Aorta (tissue), 5 donors: Measurements from ENCODE around the gene USP17L25. TPM values are rescaled to one million over a fixed set of nuclear protein-coding genes. Genes with fewer than 3 reads are reported as not detected.
"Not testable (repeated sequence)": the region's sequence is repeated elsewhere in the genome, so short reads cannot be mapped to it uniquely, and the experiment has no call there.

Experiments
- ATAC-seq: fragments of 200-7000 bp; cut with Tn5 transposase; one replicate; pipeline ENCODE4 v1.9.1; 2022; ENCODE audit warnings: moderate library complexity; ENCODE audit not compliant: low FRiP score
- DNase-seq, 2 donors: peaks; one replicate each; pipeline ENCODE4 v3.0.0-alpha.2; 2020
- H3K27ac ChIP-seq, 2 donors: one replicate each; pipeline ENCODE4 v1.5.1; 2013; ENCODE audit warnings: low read length in 2 of 2, mild to moderate bottlenecking in 2 of 2, moderate library complexity in 2 of 2, control low read depth in 1 of 2, inconsistent platforms in 1 of 2, low read depth in 1 of 2
- H3K27me3 ChIP-seq, 2 donors: one replicate each; pipeline ENCODE4 v1.6.1; 2013; ENCODE audit warnings: control low read depth in 1 of 2, low read length in 1 of 2, mild to moderate bottlenecking in 1 of 2, moderate library complexity in 1 of 2; ENCODE audit not compliant: insufficient read depth in 2 of 2, control insufficient read depth in 1 of 2
- H3K36me3 ChIP-seq, 2 donors: one replicate each; pipeline ENCODE4 v1.6.1; 2013; ENCODE audit warnings: control low read depth in 1 of 2, low read length in 1 of 2, mild to moderate bottlenecking in 1 of 2; ENCODE audit not compliant: insufficient read depth in 2 of 2, control insufficient read depth in 1 of 2
- H3K4me1 ChIP-seq, 2 donors: one replicate each; pipeline ENCODE4 v1.6.1; 2013; ENCODE audit warnings: low read length in 2 of 2, control low read depth in 1 of 2, mild to moderate bottlenecking in 1 of 2, moderate library complexity in 1 of 2; ENCODE audit not compliant: insufficient read depth in 2 of 2, control insufficient read depth in 1 of 2
- H3K4me3 ChIP-seq, 2 donors: one replicate each; pipeline ENCODE4 v1.5.1; 2013; ENCODE audit warnings: low read length in 2 of 2, control low read depth in 1 of 2, mild to moderate bottlenecking in 1 of 2
- H3K9me3 ChIP-seq: one replicate; pipeline ENCODE4 v1.6.1; 2013; ENCODE audit warnings: mild to moderate bottlenecking, low read length; ENCODE audit not compliant: control insufficient read depth
- WGBS, 2 donors: extraction: QIAGEN DNeasy Blood & Tissue Kit; methylation state at CpG; one replicate each; pipeline ENCODE4 v1.1.7; 2013; 5-methylcytosine and 5-hydroxymethylcytosine counted together
- intact Hi-C, 2 donors: fragments of 100-400 bp; cut with DNase I; formaldehyde crosslinking; loops; one replicate each; pipeline versions ENCODE4 v1.14.2 to v1.15.0; 2022
- long read RNA-seq, 2 donors: library from polyadenylated mRNA; unstranded; transcript quantifications; one replicate each; pipeline ENCODE4 v2.0.0, GENCODE V29; 2020 to 2021
- polyA plus RNA-seq, 2 donors: library from polyadenylated mRNA; stranded (reverse); fragments of 200-250 nt; gene quantifications; one replicate each; pipeline ENCODE4 v1.2.3, GENCODE V29; 2013
- total RNA-seq, 2 donors: library from RNA; stranded (reverse); fragmentation: NEBNext Ultra II Directional; extraction: Animal tissue kit (Norgen Biotek cat#: 25700); gene quantifications; one replicate each; pipeline ENCODE4 v1.2.1, GENCODE V29; 2021
- donor health status: healthy with polysubstance abuse.
- donor health status: Bipolar disorder and iron deficiency.
- donor health status: DM: no; HTN: no; CAD: no.
- donor health status: DM: no; HTN: no; CAD: no.
- donor health status: DM: yes; HTN: yes; CAD: no.

The USP17L25 gene
- not detected for total RNA-seq
- not detected for polyA plus RNA-seq
- long read RNA-seq, donor 1, result 0 reads
- long read RNA-seq, donor 2, result 0 reads

GRCh38 chr4:9329611-9330010 lies at the start of gene USP17L25:
Gene USP17L25 (plus strand): TSS chr4:9329911. CDS start chr4:9329911, 0 bp downstream.
- H3K36me3 ChIP-seq, H3K27ac ChIP-seq, ATAC-seq, H3K9me3 ChIP-seq, H3K27me3 ChIP-seq, DNase-seq, H3K4me1 ChIP-seq, intact Hi-C loops, H3K4me3 ChIP-seq: not testable (repeated sequence)
- no CpG with 5 or more reads among the region's 15 CpGs for WGBS, 2 donors

GRCh38 chr4:9324191-9324590 lies 5.5 kb upstream of the USP17L25 start:
- not testable (repeated sequence) for DNase-seq, H3K4me1 ChIP-seq, H3K4me3 ChIP-seq

GRCh38 chr4:9324865-9325264 lies 4.8 kb upstream of the USP17L25 start, which contains the start of gene USP17L24:
Gene USP17L24 (plus strand): TSS chr4:9325165. CDS start chr4:9325165, 0 bp downstream.
- WGBS, 2 donors, result no CpG with 5 or more reads among the region's 15 CpGs
- H3K4me3 ChIP-seq, H3K9me3 ChIP-seq, intact Hi-C loops, H3K27me3 ChIP-seq, DNase-seq, ATAC-seq, H3K36me3 ChIP-seq, H3K4me1 ChIP-seq, H3K27ac ChIP-seq: not testable (repeated sequence)

More at GRCh38 chr4:9324191-9324590, 5.5 kb upstream of the USP17L25 start:
- H3K27me3 ChIP-seq, H3K9me3 ChIP-seq, H3K36me3 ChIP-seq, intact Hi-C loops, ATAC-seq, H3K27ac ChIP-seq: not testable (repeated sequence)
- WGBS, 2 donors, result 83 to 93% methylated on average over 1 of the region's 13 CpGs

DNA sequence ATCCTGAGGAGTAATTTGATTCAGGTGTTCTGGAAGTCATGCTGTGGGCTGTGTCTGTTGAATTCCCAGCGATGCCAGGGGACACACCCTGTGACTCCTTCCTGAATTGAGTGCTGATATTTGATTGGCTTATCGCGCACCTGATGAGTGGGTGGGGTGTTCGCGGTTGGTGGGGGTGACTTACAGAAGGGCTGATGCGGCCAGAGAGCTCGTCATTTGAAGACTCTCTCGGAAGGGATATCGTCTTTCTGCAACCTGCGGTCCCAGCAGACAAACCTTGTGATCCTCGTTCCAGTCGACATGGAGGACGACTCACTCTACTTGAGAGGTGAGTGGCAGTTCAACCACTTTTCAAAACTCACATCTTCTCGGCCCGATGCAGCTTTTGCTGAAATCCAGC lies 4.6 kb downstream of the USP17L25 start, which contains the start of gene USP17L26:
USP17L26 (plus strand) TSS at position 301 of the 400 bp plus-strand sequence; CDS start at position 301, 0 bp downstream.
- H3K9me3 ChIP-seq, H3K36me3 ChIP-seq, H3K27me3 ChIP-seq, H3K4me1 ChIP-seq, H3K4me3 ChIP-seq, intact Hi-C loops, DNase-seq, H3K27ac ChIP-seq, ATAC-seq: not testable (repeated sequence)
- WGBS, 2 donors, result 90% methylated on average over 8 of the region's 15 CpGs; no CpG with 5 or more reads in 1 of the 2 donors

GRCh38 chr4:9339103-9339502 lies 9.4 kb downstream of the USP17L25 start, which contains the start of gene USP17L5:
Gene USP17L5 (plus strand): TSS chr4:9339403. CDS start chr4:9339403, 0 bp downstream.
- H3K9me3 ChIP-seq, H3K36me3 ChIP-seq, H3K27me3 ChIP-seq, intact Hi-C loops, H3K4me1 ChIP-seq, ATAC-seq, DNase-seq, H3K4me3 ChIP-seq, H3K27ac ChIP-seq: not testable (repeated sequence)
- no CpG with 5 or more reads among the region's 15 CpGs for WGBS, 2 donors

GRCh38 chr4:9343848-9344247 lies 14.1 kb downstream of the USP17L25 start, which contains the start of gene USP17L27:
Gene USP17L27 (plus strand): TSS chr4:9344148. CDS start chr4:9344148, 0 bp downstream.
- WGBS, 2 donors, result no CpG with 5 or more reads among the region's 15 CpGs
- H3K27ac ChIP-seq, ATAC-seq, H3K27me3 ChIP-seq, H3K9me3 ChIP-seq, H3K4me3 ChIP-seq, intact Hi-C loops, H3K4me1 ChIP-seq, H3K36me3 ChIP-seq, DNase-seq: not testable (repeated sequence)

DNA sequence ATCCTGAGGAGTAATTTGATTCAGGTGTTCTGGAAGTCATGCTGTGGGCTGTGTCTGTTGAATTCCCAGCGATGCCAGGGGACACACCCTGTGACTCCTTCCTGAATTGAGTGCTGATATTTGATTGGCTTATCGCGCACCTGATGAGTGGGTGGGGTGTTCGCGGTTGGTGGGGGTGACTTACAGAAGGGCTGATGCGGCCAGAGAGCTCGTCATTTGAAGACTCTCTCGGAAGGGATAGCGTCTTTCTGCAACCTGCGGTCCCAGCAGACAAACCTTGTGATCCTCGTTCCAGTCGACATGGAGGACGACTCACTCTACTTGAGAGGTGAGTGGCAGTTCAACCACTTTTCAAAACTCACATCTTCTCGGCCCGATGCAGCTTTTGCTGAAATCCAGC lies 18.9 kb downstream of the USP17L25 start, which contains the start of gene USP17L28:
USP17L28 (plus strand) TSS at position 301 of the 400 bp plus-strand sequence; CDS start at position 301, 0 bp downstream.
- H3K4me1 ChIP-seq, ATAC-seq, H3K4me3 ChIP-seq, H3K36me3 ChIP-seq, DNase-seq, H3K27me3 ChIP-seq, intact Hi-C loops, H3K27ac ChIP-seq, H3K9me3 ChIP-seq: not testable (repeated sequence)
- no CpG with 5 or more reads among the region's 15 CpGs for WGBS, 2 donors

GRCh38 chr4:9350866-9351265 lies 21.2 kb downstream of the USP17L25 start:
- H3K9me3 ChIP-seq, H3K4me3 ChIP-seq, DNase-seq, H3K27me3 ChIP-seq, H3K4me1 ChIP-seq, intact Hi-C loops, ATAC-seq, H3K36me3 ChIP-seq, H3K27ac ChIP-seq: not testable (repeated sequence)
- 90% methylated on average over 13 of the region's 18 CpGs; no CpG with 5 or more reads in 1 of the 2 donors for WGBS, 2 donors

GRCh38 chr4:9353338-9353737 lies 23.6 kb downstream of the USP17L25 start, which contains the start of gene USP17L29:
Gene USP17L29 (plus strand): TSS chr4:9353638. CDS start chr4:9353638, 0 bp downstream.
- intact Hi-C loops, result not testable (repeated sequence)
- WGBS, 2 donors, result no CpG with 5 or more reads among the region's 15 CpGs

More at GRCh38 chr4:9353338-9353737, 23.6 kb downstream of the USP17L25 start, which contains the start of gene USP17L29:
- not testable (repeated sequence) for H3K4me1 ChIP-seq, H3K4me3 ChIP-seq, H3K36me3 ChIP-seq, ATAC-seq, H3K9me3 ChIP-seq, H3K27me3 ChIP-seq, H3K27ac ChIP-seq, DNase-seq
